ENCODE measurements around the gene BORCS6. TPM values are rescaled to one million over a fixed set of nuclear protein-coding genes. Genes with fewer than 3 reads are reported as not detected.
A peak's percentile ranks its signal among the peaks of the same experiment; 100 is the strongest.

BORCS6 gene
- total and polyA plus RNA-seq, 9 of the 15 experiments (the other 6 are each of a cell fraction or from before 2014, with no cell fraction given): 0.01 to 7.4 (median 2.3) TPM

- TF ChIP-seq UBTF (IDR thresholded peaks at IDR 0.05; ENCODE audit: borderline replicate concordance in 1 of 2, low read depth in 2 of 2, low read length in 2 of 2) (no peak), RFX5 (IDR thresholded peaks at IDR 0.05; ENCODE audit: low read depth, low read length) (no peak), FOXP1 (CRISPR knock-in tag; IDR thresholded peaks at IDR 0.05) (no peak), ZNF583 (CRISPR knock-in tag; IDR thresholded peaks at IDR 0.05) (no peak), GTF2E2 (tag; IDR thresholded peaks at IDR 0.05) (no peak), ZNF609 (CRISPR knock-in tag; IDR thresholded peaks at IDR 0.05; ENCODE audit: borderline replicate concordance) (no peak), HDGF (IDR thresholded peaks at IDR 0.05) (no peak), THRA (IDR thresholded peaks at IDR 0.05) (no peak), MAFF (IDR thresholded peaks at IDR 0.05; ENCODE audit: low read length) (no peak), MAZ (CRISPR knock-in tag; conservative IDR thresholded peaks at IDR 0.05 in 1 of 2, IDR thresholded peaks at IDR 0.05 in 1 of 2) (peak in 1 of 2 experiments; percentile 5; a peak in 1 of 4 replicates), CTCF (IDR thresholded peaks at IDR 0.05 in 2 of 3, conservative IDR thresholded peaks at IDR 0.05 in 1 of 3; ENCODE audit: insufficient read depth in 2 of 3, low read depth in 1 of 3, low read length in 3 of 3) (no peak), ZBTB17 (CRISPR knock-in tag; IDR thresholded peaks at IDR 0.05) (no peak), PCBP1 (IDR thresholded peaks at IDR 0.05; ENCODE audit: low read depth, low read length, poor library complexity, severe bottlenecking) (no peak), ZNF717 (CRISPR knock-in tag; IDR thresholded peaks at IDR 0.05) (no peak), TAF9B (IDR thresholded peaks at IDR 0.05; ENCODE audit: partially characterized antibody) (no peak)
Observed at GRCh38 chr17:8185582-8186445, 4.2 kb downstream of the BORCS6 start (continued).
